Gastrocnemius medialis (tissue), 4 donors: Measurements from ENCODE around the gene PRDM10. TPM values are rescaled to one million over a fixed set of nuclear protein-coding genes. Genes with fewer than 3 reads are reported as not detected.
"Not testable (repeated sequence)": the region's sequence is repeated elsewhere in the genome, so short reads cannot be mapped to it uniquely, and the experiment has no call there.

ENCODE experiments used
- ATAC-seq, 2 donors: fragments of 150-250 bp; one replicate each; pipeline ENCODE4 v1.9.1; 2016
- DNase-seq, 2 donors: peaks; one replicate each; pipeline ENCODE4 v3.0.0-alpha.2; 2019
- H3K27ac ChIP-seq, 4 donors: fragments of 200-600 bp; sonication (generic); 1 replicate in 1 of 4; 2 replicates in 3 of 4; pipeline ENCODE4 v1.5.1; 2016 to 2018; ENCODE audit warnings: mild to moderate bottlenecking in 2 of 4, moderate library complexity in 1 of 4
- H3K27me3 ChIP-seq, 3 donors: fragments of 200-600 bp; sonication (generic) in 2 of 3; 1 replicate in 1 of 3; 2 replicates in 2 of 3; pipeline versions ENCODE4 v1.5.1 to v1.6.0; 2016 to 2019; ENCODE audit warnings: mild to moderate bottlenecking in 1 of 3, moderate library complexity in 1 of 3
- H3K36me3 ChIP-seq, 2 donors: fragments of 200-600 bp; sonication (generic) in 1 of 2; one replicate each; pipeline ENCODE4 v1.5.1; 2017 to 2018
- H3K4me1 ChIP-seq, 2 donors: fragments of 200-600 bp; sonication (generic) in 1 of 2; one replicate each; pipeline ENCODE4 v1.5.1; 2016 to 2017; ENCODE audit warnings: mild to moderate bottlenecking in 2 of 2
- H3K4me3 ChIP-seq, 4 donors: fragments of 200-600 bp; sonication (generic) in 3 of 4; 1 replicate in 1 of 4; 2 replicates in 3 of 4; pipeline ENCODE4 v1.5.1; 2016 to 2019; ENCODE audit warnings: mild to moderate bottlenecking in 2 of 4
- H3K9me3 ChIP-seq, 3 donors: fragments of 200-600 bp; sonication (generic) in 2 of 3; 1 replicate in 1 of 3; 2 replicates in 2 of 3; pipeline ENCODE4 v1.5.1; 2016 to 2019
- CTCF ChIP-seq, 5 experiments: fragments of 450-650 bp in 3 of 5; fragments of 200-600 bp in 2 of 5; sonication (generic) in 2 of 5; IDR thresholded peaks in 4 of 5; conservative IDR thresholded peaks in 1 of 5; 1 replicate in 4 of 5; 2 replicates in 1 of 5; pipeline ENCODE4 v1.5.1; 2016 to 2019; ENCODE audit warnings: antibody characterized with exemption in 5 of 5, mild to moderate bottlenecking in 3 of 5, moderate library complexity in 3 of 5
- POLR2A ChIP-seq, 2 donors: fragments of 450-650 bp; IDR thresholded peaks; one replicate each; pipeline ENCODE4 v1.6.1; 2017; ENCODE audit warnings: antibody characterized with exemption in 2 of 2, mild to moderate bottlenecking in 2 of 2, moderate library complexity in 2 of 2
- in situ Hi-C, 4 donors: fragments of 200-750 bp; cut with MboI; loops; one replicate each; pipeline versions ENCODE4 v1.15.0 to v1.8.0; 2017; ENCODE audit warnings: low sequenced_read_pairs in 4 of 4
- intact Hi-C: fragments of 100-400 bp; cut with DNase I; formaldehyde crosslinking; loops from one replicate; pipeline ENCODE4 v1.15.1; 2023; ENCODE audit warnings: low total_unique reads
- total RNA-seq, 4 donors: library from RNA; depleted of rRNA; stranded (reverse); fragments of >200 nt; gene quantifications; one replicate each; pipeline versions ENCODE4 v1.1.0 to v1.2.3, GENCODE V29; 2016

The PRDM10 gene
- total RNA-seq, 4 donors from 2014 or later: 3.3 to 10.9 (median 9.0) TPM

- H3K36me3 ChIP-seq: peaks cover 3 to 99% of the 10 kb centered on the region in 2 donors
These were observed 121.0 kb downstream of the PRDM10 start for GRCh38 chr11:129881570-129882170.

GRCh38 chr11:129880311-129880710 lies 122.3 kb downstream of the PRDM10 start:
- H3K9me3 ChIP-seq: no peaks in the 10 kb centered on the region
- no peaks in the 10 kb centered on the region for H3K4me1 ChIP-seq
- ATAC-seq: no peak
- no peaks in the 10 kb centered on the region for H3K27me3 ChIP-seq
- peaks cover 3 to 99% of the 10 kb centered on the region in 2 donors for H3K36me3 ChIP-seq
- no peak for DNase-seq
- in situ Hi-C loops: loop anchor here (25.0 kb wide), 1 partner anchor 1032 kb away; the partner anchor contains the start of gene SNX19 (in 4 of the 4)
- no peak overlapping the region for H3K4me3 ChIP-seq
- intact Hi-C loops: no loop called here
- H3K27ac ChIP-seq: no peak overlapping the region
- no peak for TF ChIP-seq CTCF (IDR thresholded peaks at IDR 0.05 in 4 of 5, conservative IDR thresholded peaks at IDR 0.05 in 1 of 5)
- TF ChIP-seq POLR2A (IDR thresholded peaks at IDR 0.05): no peak

More at GRCh38 chr11:129881570-129882170, 121.0 kb downstream of the PRDM10 start:
- TF ChIP-seq CTCF (IDR thresholded peaks at IDR 0.05 in 4 of 5, conservative IDR thresholded peaks at IDR 0.05 in 1 of 5): no peak
- no peak for TF ChIP-seq POLR2A (IDR thresholded peaks at IDR 0.05)
- Histone ChIP-seq H3K27ac (no peak overlapping the region), H3K4me3 (no peak overlapping the region), H3K9me3 (no peaks in the 10 kb centered on the region), H3K27me3 (no peaks in the 10 kb centered on the region), H3K4me1 (no peaks in the 10 kb centered on the region)
- intact Hi-C loops: no loop called here
- DNase-seq (no peak), ATAC-seq (no peak)
- in situ Hi-C loops: loop anchor here (25.0 kb wide), 1 partner anchor 1031 kb away; the partner anchor contains the start of gene SNX19 (in 4 of the 4)

GRCh38 chr11:129871914-129872313 lies 130.7 kb downstream of the PRDM10 start:
- no peak for ATAC-seq
- no peak for DNase-seq
- Histone ChIP-seq H3K36me3 (peaks cover 0 to 97% of the 10 kb centered on the region in 2 donors), H3K27ac (no peak overlapping the region), H3K9me3 (no peaks in the 10 kb centered on the region), H3K4me3 (no peak overlapping the region), H3K4me1 (no peaks in the 10 kb centered on the region), H3K27me3 (no peaks in the 10 kb centered on the region)
- intact Hi-C loops (no loop called here), in situ Hi-C loops (no loop called here)
- no peak for TF ChIP-seq CTCF (IDR thresholded peaks at IDR 0.05 in 4 of 5, conservative IDR thresholded peaks at IDR 0.05 in 1 of 5)
- TF ChIP-seq POLR2A (IDR thresholded peaks at IDR 0.05): no peak

GRCh38 chr11:129868626-129869025 lies 134.0 kb downstream of the PRDM10 start:
- peaks cover 0 to 97% of the 10 kb centered on the region in 2 donors for H3K36me3 ChIP-seq
- H3K9me3 ChIP-seq, ATAC-seq, H3K27ac ChIP-seq, H3K4me3 ChIP-seq, H3K27me3 ChIP-seq, DNase-seq, H3K4me1 ChIP-seq, intact Hi-C loops, in situ Hi-C loops: not testable (repeated sequence)

GRCh38 chr11:129866311-129866710 lies 136.3 kb downstream of the PRDM10 start:
- in situ Hi-C loops: no loop called here

More at GRCh38 chr11:129866311-129866710, 136.3 kb downstream of the PRDM10 start:
- TF ChIP-seq CTCF (IDR thresholded peaks at IDR 0.05 in 4 of 5, conservative IDR thresholded peaks at IDR 0.05 in 1 of 5) (no peak), POLR2A (IDR thresholded peaks at IDR 0.05) (no peak)
- Histone ChIP-seq H3K4me3 (no peak overlapping the region), H3K9me3 (no peaks in the 10 kb centered on the region), H3K36me3 (peaks cover 0 to 81% of the 10 kb centered on the region in 2 donors), H3K27me3 (no peaks in the 10 kb centered on the region), H3K27ac (no peak overlapping the region), H3K4me1 (no peaks in the 10 kb centered on the region)
- intact Hi-C loops: no loop called here
- DNase-seq (no peak), ATAC-seq (no peak)
